NCI-H82 treated with DMSO at 0.1 percent for 48 hours (cell line): ENCODE results near the gene FBXO31.

ENCODE experiments used
- DNase-seq: peaks from one replicate; lab custom pipeline; 2025; ENCODE audit not compliant: unreplicated experiment; lab: John Stamatoyannopoulos, UW

FBXO31 gene

DNA sequence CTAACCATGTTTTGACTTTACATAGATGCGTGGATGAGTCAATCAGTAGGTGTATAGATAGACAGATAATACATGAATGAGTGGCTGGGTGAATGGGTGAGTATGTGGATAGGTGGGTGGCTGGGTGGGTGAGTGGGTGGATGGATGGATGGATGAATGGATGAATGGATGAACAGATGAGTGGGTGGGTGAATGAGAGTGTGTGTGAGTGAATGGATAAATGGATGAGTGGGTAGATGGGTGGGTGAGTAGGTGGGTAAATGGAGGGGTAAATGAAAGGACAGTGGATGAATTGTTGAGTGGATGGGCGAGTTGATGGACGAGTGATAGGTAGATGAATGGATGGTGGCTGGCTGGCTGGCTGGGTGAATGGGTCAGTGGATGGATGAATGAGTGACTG lies 89.6 kb downstream of the FBXO31 start:
- no peak for DNase-seq

DNA sequence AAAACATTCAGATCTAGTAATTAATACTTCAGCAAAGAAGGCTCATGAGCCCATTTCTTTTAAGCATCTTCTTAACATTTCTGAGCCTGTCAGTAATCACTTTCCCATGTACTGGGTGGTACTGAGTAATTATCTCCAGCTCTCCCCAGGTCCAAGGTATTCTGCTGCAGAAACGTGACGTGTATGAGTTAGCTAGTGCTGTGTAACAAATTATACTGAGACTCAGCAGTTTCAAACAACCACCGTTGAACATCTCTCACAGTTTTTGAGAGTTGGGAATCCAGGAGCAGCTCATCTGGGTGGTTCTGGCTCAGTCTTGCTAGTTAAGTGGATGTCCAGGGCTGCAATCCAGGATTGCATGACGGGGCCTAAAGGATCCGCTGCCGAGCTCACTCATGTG lies 91.6 kb downstream of the FBXO31 start:
- no peak for DNase-seq

GRCh38 chr16:87288753-87289362 lies 94.7 kb downstream of the FBXO31 start:
- no peak for DNase-seq

GRCh38 chr16:87286839-87287626 lies 96.5 kb downstream of the FBXO31 start:
- no peak for DNase-seq

GRCh38 chr16:87284183-87284582 lies 99.4 kb downstream of the FBXO31 start:
- DNase-seq = no peak

- no peak for DNase-seq
Measured at GRCh38 chr16:87279094-87279658, 104.4 kb downstream of the FBXO31 start.

DNA sequence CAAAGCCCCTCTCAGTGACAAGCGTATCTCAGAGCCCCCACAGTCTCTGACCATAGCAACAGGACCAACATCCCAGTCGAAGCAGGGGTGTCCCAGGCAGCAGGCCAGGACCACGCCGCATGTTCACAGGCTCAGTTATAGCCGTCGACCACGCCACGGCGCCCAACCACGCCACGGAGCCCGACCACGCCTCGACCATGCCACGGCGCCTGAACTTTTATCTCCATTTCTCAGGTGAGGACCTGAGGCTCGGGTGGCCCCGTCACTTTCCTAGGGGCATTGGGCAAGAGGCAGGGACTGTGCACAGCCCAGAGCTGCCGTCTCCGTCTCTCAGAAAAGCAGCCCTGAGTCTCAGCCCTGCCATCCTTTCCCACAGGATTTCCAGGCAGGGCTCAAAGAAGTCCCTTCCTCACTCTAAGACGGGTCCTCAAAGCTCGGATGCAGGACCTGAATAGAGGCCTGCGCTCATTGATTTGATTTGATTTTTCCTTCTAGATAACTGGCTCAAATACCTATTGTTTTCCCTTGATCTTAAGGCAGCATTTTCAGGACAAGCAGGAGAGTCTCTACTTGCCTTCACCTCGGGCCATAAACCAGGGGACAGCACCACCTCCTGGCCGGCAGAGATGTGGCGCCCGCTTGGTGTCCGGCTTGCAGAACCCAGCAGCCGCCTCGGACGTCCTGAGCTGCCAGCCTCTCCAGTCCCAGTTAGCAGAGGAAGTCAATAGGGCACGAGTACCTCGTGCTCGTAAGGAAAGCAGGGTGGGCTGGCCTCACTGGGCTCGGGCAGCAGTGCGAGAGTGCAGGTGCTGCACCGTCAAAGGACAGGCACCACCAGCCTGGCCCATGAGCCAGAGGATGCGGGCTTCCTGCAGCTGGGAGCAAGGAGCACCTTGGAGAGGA lies 105.1 kb downstream of the FBXO31 start:
- DNase-seq = no peak
